Activated CD8-positive, alpha-beta memory T cell treated with anti-CD3 and anti-CD28 coated beads for 36 hours (primary cell): Measurements from ENCODE around the gene ZNF419. TPM values are rescaled to one million over a fixed set of nuclear protein-coding genes. Genes with fewer than 3 reads are reported as not detected.
"Not testable (repeated sequence)": the region's sequence is repeated elsewhere in the genome, so short reads cannot be mapped to it uniquely, and the experiment has no call there.

Experiments used
- CTCF ChIA-PET: fragments of 350-600 bp; sonication (Branson Sonifier 250); formaldehyde crosslinking; loops from one replicate; lab custom pipeline; 2021; ENCODE audit warnings: antibody characterized with exemption; lab: Charles Lee
- POLR2A ChIA-PET: fragments of 350-600 bp; sonication (Branson Sonifier 250); formaldehyde crosslinking; loops from one replicate; lab custom pipeline; 2021; ENCODE audit warnings: antibody characterized with exemption; lab: Charles Lee
- total RNA-seq, 2 experiments: library from RNA; stranded (reverse); gene quantifications; one replicate each; pipeline ENCODE4 v1.2.3, GENCODE V29; 2021

The ZNF419 gene
- 1 to 10 TPM; 7.3 to 7.5 TPM for total RNA-seq

- POLR2A ChIA-PET: not testable (repeated sequence)
Measured at GRCh38 chr19:57487477-57488298, at the start of gene ZNF419. TSS of gene ZNF419 (plus strand) at chr19:57487750. CDS start at chr19:57487951, 201 bp downstream.

GRCh38 chr19:57437931-57438330 is 49.6 kb upstream of the ZNF419 start:
- ChIA-PET POLR2A (no interaction called here), CTCF (no interaction called here)

More at GRCh38 chr19:57487477-57488298, at the start of gene ZNF419:
- CTCF ChIA-PET: interaction anchor here (0.5 to 1.0 kb wide), 2 partner anchors 10 to 488 kb away, joined by 3 to 4 read pairs; partner anchors contain the start of gene ZNF772

DNA sequence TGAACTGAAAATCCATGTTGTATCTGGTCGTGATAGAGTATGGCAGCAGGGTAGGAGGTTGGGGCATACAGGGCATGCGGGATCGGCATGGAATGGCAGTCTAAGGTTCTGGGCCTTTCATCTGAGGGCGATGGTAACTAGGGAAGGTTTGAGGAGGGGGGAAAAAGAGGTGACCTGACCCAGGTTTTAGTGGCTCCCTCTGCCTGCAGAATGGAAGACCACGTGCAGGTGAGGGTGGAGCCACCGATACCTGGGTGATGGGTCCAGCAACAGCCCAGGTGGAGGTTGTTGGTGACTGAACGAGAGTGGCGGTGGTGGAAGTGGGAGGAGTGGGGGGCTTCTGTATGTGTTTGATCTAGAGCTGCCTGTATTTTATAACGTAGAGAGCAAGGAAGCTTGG is 48.6 kb upstream of the ZNF419 start:
- ChIA-PET CTCF (no interaction called here), POLR2A (no interaction called here)

- CTCF ChIA-PET: interaction anchor here (0.9 kb wide), 1 partner anchor 283 kb away, joined by 3 read pairs; no protein-coding TSS in a partner anchor
- POLR2A ChIA-PET: no interaction called here
Measured at GRCh38 chr19:57441979-57442752, 45.4 kb upstream of the ZNF419 start.

DNA sequence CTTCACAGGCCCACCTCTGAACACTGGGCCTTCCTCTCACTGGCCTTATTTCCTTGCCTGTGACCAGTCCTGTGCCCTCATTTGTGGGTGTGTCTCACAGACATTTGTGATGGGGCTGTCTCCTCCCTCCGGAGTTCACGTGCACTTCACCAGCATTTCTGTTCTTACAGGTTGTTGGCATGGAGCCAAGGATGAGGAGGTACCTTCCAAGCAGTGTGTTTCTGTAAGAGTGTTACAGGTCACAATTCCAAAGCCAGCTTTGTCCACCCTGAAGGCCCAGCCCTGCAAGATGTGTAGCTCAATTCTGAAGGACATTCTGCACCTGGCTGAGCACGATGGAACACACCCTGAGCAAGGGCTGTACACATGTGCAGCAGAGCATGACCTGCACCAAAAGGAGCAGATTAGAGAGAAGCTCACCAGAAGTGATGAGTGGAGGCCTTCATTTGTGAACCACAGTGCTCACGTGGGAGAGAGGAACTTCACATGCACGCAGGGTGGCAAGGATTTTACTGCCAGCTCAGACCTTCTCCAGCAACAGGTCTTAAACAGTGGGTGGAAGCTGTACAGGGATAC is 44.3 kb upstream of the ZNF419 start:
- CTCF ChIA-PET: no interaction called here

DNA sequence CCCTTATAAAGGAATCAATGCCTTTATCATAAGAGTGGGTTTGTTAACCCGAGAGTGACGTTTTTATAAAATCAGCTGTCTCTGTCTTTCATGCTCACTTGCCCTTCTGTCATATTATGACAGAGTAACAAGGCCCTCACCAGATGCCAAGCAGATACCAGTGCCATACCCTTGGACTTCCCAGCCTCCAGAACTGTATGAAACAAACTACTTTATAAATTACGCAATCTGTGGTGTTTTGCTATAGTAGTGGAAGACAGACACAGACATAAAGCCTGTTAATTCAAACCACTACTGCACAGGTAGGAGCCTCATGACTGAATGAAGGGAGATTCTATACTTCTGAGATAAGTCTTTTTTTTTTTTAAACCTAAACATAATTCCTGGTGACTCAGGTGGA is 35.2 kb upstream of the ZNF419 start:
- CTCF ChIA-PET: no interaction called here
- POLR2A ChIA-PET: no interaction called here

More for the DNA sequence above, 44.3 kb upstream of the ZNF419 start:
- POLR2A ChIA-PET: no interaction called here

- CTCF ChIA-PET: no interaction called here
- POLR2A ChIA-PET: no interaction called here
Measured at GRCh38 chr19:57465680-57466381, 21.7 kb upstream of the ZNF419 start.

DNA sequence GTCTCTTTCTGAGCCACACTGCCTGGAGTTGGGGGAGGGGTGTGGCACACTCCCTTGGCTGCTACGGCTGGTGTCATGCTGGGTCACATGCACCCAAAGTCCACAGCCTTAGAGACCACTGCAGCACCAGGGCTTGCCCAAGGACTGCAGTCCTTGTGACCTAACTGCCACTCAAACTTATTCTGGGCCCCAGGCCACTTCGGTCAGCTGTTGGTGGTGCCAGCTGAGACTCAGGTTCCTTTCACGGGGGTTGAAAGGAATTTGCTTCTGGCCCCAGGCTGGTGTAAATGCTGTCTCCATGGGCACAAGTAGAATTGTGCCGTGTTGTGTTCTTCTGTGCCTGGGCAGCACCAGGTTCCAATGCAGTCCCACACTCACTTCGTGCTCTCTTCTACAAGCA is 21.1 kb upstream of the ZNF419 start:
- POLR2A ChIA-PET: no interaction called here
- CTCF ChIA-PET: no interaction called here

DNA sequence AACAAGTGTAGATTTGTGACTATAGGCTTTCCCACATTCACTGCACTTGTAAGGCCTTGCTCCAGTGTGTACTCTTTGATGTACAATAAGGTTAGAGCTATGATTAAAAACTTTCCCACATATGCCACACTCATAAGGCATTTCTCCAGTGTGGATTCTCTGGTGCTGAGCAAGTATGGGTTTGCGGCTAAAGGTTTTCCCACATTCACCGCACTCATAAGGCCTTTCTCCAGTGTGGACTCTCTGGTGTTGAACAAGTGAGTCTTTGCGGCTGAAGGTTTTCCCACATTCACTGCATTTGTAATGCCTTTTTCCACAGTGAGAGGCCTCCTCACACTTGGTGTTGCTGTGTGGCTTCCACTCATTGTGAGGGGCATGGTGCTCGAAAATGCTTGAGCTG is 13.9 kb upstream of the ZNF419 start:
- ChIA-PET POLR2A (no interaction called here), CTCF (no interaction called here)

DNA sequence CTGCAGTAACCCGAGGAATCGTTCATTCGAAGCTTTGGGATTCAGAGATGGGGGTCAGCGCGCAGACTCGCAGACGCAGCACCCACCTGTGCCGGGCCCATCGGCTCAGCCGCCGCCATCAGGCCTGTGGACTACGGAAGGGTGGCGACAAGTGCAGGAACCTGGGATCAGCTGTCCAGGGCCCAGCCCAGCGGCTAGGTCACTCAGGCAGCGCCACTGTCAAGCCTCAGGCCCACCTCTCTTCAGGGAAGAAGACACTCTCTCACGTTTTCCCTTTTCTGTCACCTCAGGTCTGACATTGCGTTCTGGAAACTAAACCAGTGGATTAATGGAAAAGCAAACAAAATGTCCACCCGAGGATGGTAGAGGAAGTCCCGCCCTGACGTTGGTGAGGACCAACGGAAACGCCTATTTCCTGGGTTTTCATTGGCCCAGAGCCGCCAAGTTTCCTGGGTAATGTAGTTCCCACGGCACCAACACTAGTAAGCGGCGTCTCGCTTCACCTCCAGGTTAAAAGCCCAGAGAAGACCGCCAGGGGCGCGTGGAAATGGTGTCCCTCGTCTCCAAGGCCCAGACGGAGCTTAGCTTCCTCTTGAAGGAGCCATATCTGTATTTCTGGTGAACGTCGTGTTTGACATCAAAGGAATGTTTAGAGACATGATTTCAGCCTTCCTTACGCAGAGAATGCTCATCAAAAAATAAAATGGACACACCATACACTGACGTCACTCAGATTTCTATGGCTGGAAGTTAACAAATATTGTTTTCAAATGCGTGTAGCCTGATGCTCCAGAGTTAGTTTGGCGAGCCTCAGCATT is 10.2 kb upstream of the ZNF419 start, which contains the start of gene ZNF772:
TSS of gene ZNF772 (minus strand) at position 376 of the 818 bp plus-strand sequence. CDS start at position 119, 257 bp downstream.
- ChIA-PET POLR2A (no interaction called here), CTCF (interaction anchor here (1.2 kb wide), 1 partner anchor 10 kb away, joined by 4 read pairs; the partner anchor contains the start of gene ZNF419)

GRCh38 chr19:57488299-57488644 is 722 bp downstream of the ZNF419 start:
- CTCF ChIA-PET, POLR2A ChIA-PET: not testable (repeated sequence)

DNA sequence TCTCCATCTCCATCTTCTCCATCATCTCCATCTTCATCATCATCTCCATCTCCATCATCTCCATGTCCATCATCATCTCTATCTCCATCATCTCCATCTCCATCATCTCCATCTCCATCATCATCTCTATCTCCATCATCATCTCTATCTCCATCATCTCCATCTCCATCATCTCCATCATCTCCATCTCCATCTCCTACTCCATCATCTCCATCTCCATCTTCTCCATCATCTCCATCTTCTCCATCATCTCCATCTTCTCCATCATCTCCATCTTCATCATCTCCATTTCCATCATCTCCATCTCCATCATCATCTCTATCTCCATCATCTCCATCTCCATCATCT is 11.8 kb downstream of the ZNF419 start:
- CTCF ChIA-PET, POLR2A ChIA-PET: not testable (repeated sequence)

DNA sequence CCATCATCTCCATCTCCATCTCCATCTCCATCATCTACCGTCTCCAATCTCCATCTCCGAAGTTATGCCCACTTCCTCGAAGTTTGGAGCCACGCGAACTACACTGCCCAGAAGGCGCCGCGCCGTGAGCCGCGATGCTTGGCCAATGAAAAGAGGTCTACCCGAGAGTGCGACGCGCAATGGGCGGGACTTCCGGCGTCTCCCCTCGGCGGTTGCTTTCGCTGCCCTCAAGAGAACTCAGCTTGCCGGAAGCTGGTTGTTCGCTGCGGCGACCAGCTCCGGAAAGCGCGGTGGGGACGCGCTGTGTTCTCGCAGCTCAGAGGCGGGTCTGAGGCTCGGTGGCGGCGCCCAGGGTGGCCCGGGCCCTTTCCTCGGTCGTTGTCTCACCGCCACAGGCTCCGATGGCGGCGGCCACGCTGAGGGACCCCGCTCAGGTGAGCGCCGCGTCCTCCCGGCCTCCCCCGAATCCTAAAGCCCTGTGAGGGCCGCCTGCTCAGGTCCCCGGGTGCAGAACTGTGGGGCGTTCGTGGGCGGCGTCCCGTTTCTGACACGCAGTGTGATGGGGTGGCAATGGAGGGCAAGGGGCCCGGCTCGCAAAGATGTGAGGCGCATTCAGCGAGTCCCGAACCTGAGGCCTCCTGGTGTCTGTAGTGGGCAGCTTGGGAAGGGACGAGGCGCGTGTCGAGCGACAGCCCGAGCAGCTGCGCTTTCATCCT is 12.3 kb downstream of the ZNF419 start, which contains the start of gene ZNF773:
TSS of gene ZNF773 (plus strand) at position 259 of the 716 bp plus-strand sequence. CDS start at position 402, 143 bp downstream.
- POLR2A ChIA-PET, CTCF ChIA-PET: not testable (repeated sequence)

DNA sequence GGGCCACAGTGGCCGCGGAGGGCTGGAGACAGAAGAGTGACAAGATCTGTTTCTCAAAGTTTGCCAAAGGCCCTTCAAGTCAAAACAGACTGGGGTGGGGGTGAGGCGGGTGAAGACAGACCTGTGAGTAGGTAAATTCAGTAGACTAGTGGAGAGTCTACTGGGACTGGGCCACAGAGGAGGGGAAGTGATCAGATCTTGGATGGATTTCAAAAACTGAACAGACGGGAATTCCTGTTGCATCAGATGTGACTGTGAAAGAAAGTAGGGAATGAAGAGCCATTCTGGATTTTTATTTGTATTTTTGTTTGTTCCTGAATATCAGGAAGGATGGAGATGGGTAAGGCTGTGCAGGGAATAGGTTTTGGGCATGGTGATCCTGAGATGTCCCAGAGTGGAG is 12.8 kb downstream of the ZNF419 start:
- POLR2A ChIA-PET, CTCF ChIA-PET: not testable (repeated sequence)

DNA sequence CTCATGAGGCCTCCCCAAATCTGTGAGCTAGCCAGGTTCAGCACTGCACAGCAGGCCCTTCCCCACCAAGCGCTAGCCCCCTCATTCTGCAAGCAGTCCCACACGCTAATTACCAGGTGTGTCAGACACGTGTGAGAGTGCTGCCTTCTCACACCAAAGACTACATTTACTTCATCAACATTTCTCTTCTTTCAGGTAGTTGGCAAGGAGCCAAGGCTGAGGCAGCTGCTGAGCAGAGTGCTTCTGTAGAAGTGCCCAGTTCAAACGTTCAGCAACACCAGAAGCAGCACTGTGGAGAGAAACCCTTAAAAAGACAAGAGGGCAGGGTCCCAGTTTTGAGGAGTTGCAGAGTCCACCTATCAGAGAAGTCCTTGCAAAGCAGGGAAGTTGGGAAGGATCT is 18.6 kb downstream of the ZNF419 start:
- ChIA-PET POLR2A (no interaction called here), CTCF (no interaction called here)

DNA sequence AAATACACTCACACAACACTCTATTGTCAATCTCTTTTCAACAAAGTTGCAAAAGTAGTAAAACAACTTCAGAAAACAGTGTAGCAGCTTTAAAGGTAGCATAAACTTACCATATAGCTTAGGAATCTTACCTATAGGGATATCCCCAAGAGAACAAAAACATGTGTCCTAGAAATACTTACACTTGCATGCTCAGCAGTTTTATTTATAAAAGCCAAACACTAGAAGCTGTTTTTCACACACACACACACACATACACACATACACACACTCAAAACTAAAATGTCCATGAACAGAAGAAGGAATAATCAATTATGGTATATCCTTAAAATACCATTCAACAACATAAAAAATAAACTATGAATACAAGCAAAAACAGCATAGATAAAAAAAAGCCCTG is 23.9 kb downstream of the ZNF419 start:
- ChIA-PET POLR2A (no interaction called here), CTCF (no interaction called here)

DNA sequence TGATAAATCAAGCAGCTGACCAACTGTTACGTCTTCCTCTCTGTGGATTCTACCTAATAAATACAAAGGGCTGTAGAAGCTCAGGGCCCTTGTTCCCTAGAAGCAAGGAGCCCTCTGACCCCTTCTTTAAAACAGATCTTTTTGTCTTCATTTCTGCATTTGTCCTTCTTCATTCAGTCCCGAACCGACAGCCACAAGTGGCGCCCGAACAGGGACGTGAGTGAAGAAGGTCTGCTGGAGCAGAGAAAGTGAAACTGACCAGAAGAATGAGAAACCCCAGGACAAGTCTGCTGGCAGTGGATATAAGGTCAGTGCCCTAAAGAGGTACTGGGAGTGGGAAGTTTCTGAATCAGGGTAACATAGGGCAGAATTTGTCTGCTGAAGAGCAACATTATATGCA is 25.3 kb downstream of the ZNF419 start:
- ChIA-PET CTCF (no interaction called here), POLR2A (no interaction called here)

- POLR2A ChIA-PET: no interaction called here
- CTCF ChIA-PET: no interaction called here
Measured at GRCh38 chr19:57515255-57515654, 27.7 kb downstream of the ZNF419 start.
